Smooth muscle cell (in vitro differentiated cells): ENCODE results near the gene KSR1. TPM values are rescaled to one million over a fixed set of nuclear protein-coding genes. Genes with fewer than 3 reads are reported as not detected.

Source experiments
- DNase-seq: peaks from one replicate; lab custom pipeline; 2025; ENCODE audit not compliant: unreplicated experiment; lab: John Stamatoyannopoulos, UW
- H2AFZ ChIP-seq: fragments of 200-600 bp; sonication (generic); 2 replicates; pipeline ENCODE4 v1.6.0; 2016; ENCODE audit warnings: antibody characterized with exemption, low read depth, mild to moderate bottlenecking
- H3F3A ChIP-seq: fragments of 200-600 bp; sonication (generic); 2 replicates; pipeline ENCODE4 v1.6.0; 2017; ENCODE audit warnings: antibody characterized with exemption, low read depth
- H3K27ac ChIP-seq: fragments of 200-600 bp; sonication (generic); 2 replicates; pipeline ENCODE4 v1.5.1; 2016; ENCODE audit warnings: low read depth, mild to moderate bottlenecking
- H3K27me3 ChIP-seq: fragments of 200-600 bp; sonication (generic); 2 replicates; pipeline ENCODE4 v1.6.1; 2016; ENCODE audit warnings: low read depth, mild to moderate bottlenecking
- H3K36me3 ChIP-seq: fragments of 200-600 bp; sonication (generic); 2 replicates; pipeline ENCODE4 v1.5.1; 2016; ENCODE audit warnings: low read depth
- H3K4me1 ChIP-seq: fragments of 200-600 bp; sonication (generic); 2 replicates; pipeline ENCODE4 v1.5.1; 2016; ENCODE audit warnings: low read depth
- H3K4me2 ChIP-seq: fragments of 200-600 bp; sonication (generic); 2 replicates; pipeline ENCODE4 v1.6.0; 2016; ENCODE audit warnings: mild to moderate bottlenecking
- H3K4me3 ChIP-seq: fragments of 200-600 bp; sonication (generic); 2 replicates; pipeline ENCODE4 v1.5.1; 2016; ENCODE audit warnings: mild to moderate bottlenecking
- H3K79me2 ChIP-seq: fragments of 200-600 bp; sonication (generic); 2 replicates; pipeline ENCODE4 v1.6.0; 2016; ENCODE audit warnings: low read depth, mild to moderate bottlenecking
- H3K9ac ChIP-seq: fragments of 200-600 bp; sonication (generic); 2 replicates; pipeline ENCODE4 v1.6.0; 2016; ENCODE audit warnings: low read depth
- H3K9me3 ChIP-seq: fragments of 200-600 bp; sonication (generic); replicated peaks from 2 replicates; pipeline ENCODE4 v1.5.1; 2016; ENCODE audit warnings: low read depth
- H4K20me1 ChIP-seq: fragments of 200-600 bp; sonication (generic); 2 replicates; pipeline ENCODE4 v1.6.0; 2016; ENCODE audit warnings: low read depth
- CTCF ChIP-seq: fragments of 200-600 bp; sonication (generic); IDR thresholded peaks from 2 replicates; pipeline ENCODE4 v1.5.1; 2017; ENCODE audit warnings: borderline replicate concordance, mild to moderate bottlenecking, antibody characterized with exemption; ENCODE audit not compliant: insufficient read depth, poor library complexity, severe bottlenecking
- WGBS: methylation state at CpG from one replicate; pipeline ENCODE4 v1.1.7; 2016; ENCODE audit warnings: low lambda C conversion rate; 5-methylcytosine and 5-hydroxymethylcytosine counted together
- polyA plus RNA-seq: library from polyadenylated mRNA; unstranded; fragments of >200 nt; fragmentation: Nextera tagmentation; extraction: Ambion mirVana; gene quantifications from 2 replicates; pipeline ENCODE4 v1.2.1, GENCODE V29; 2016
- total RNA-seq: library from RNA; depleted of rRNA; stranded (reverse); fragments of >200 nt; gene quantifications from 2 replicates; pipeline ENCODE4 v1.2.3, GENCODE V29; 2014

The KSR1 gene
- total and polyA plus RNA-seq, 2 experiments from 2014 or later, result 40.4 to 65.1 TPM

DNA sequence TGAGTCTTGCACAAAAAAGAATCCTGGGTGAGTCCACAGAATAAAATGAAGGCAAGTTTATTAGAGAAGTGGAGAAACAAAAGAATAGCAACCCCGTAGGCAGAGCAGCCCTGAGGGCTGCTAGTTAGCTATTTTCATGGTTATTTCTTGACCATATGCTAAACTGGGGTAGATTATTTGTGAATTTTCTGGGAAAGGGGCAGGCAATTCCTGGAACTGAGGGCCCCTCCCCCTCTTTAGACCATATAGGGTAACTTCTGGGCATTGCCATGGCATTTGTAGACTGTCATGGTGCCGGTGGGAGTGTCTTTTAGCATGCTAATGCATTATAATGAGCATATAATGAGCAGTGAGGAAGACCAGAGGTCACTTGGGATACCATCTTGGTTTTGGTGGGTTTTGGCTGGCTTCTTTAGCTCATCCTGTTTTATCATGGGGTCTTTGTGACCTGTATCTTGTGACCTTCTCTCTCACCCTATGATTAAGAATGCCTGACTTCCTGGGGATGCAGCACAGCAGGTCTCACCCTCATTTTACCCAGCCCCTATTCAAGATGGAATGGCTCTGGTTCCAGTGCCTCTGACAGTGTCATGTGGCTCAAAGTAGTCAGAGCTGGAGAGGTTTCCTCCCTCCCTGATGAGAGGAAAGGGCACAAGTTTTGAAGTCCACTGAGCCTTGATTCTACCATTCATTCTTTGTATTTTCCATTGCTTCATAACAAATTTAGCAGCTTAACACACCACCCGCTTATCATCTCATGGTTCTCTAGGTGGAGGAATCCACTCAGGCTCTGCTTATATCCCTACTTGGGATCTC is 119.1 kb downstream of the KSR1 start:
- Histone ChIP-seq H3K4me1 (peaks cover 41% of the 10 kb centered on the region), H3K4me2 (peak overlapping the region; percentile 73), H3K9me3 (no peaks in the 10 kb centered on the region), H3F3A (peaks cover 36% of the 10 kb centered on the region), H3K36me3 (no peaks in the 10 kb centered on the region), H4K20me1 (peaks cover 14% of the 10 kb centered on the region), H3K27ac (peak overlapping the region; percentile 98), H3K27me3 (no peaks in the 10 kb centered on the region), H3K9ac (peak overlapping the region; percentile 46), H2AFZ (no peak overlapping the region), H3K4me3 (no peak overlapping the region), H3K79me2 (peaks cover 59% of the 10 kb centered on the region)
- WGBS, result 80% methylated on average over 3 of the region's 3 CpGs
- TF ChIP-seq CTCF, result no peak
- no peak for DNase-seq

DNA sequence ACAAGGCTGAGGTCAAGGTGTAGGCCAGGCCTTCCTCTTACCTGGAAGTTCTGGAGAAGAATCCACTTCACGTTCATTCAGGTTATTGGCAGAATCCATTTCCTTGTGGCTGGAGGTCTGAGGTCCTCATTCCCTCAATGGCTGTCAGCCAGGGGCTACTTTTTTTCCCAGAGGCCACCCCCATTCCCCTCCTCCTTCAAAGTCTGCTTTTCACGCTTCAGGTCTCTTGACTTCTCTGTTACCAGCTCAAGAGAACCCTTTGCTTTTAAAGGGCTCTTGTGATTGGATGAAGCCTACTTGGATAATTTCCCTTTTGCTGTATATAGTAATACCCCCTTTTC is 119.6 kb downstream of the KSR1 start:
- Histone ChIP-seq H3K9ac (peak overlapping the region; percentile 87), H3K4me2 (peak overlapping the region; percentile 73), H3K27me3 (no peaks in the 10 kb centered on the region), H4K20me1 (peaks cover 9% of the 10 kb centered on the region), H3K79me2 (peaks cover 59% of the 10 kb centered on the region), H3K4me1 (peaks cover 36% of the 10 kb centered on the region), H3K9me3 (no peaks in the 10 kb centered on the region), H2AFZ (no peak overlapping the region), H3F3A (peaks cover 41% of the 10 kb centered on the region), H3K4me3 (no peak overlapping the region), H3K27ac (peak overlapping the region; percentile 98), H3K36me3 (no peaks in the 10 kb centered on the region)
- TF ChIP-seq CTCF, result no peak
- no peak for DNase-seq
- 86% methylated on average over 2 of the region's 2 CpGs for WGBS

GRCh38 chr17:27576477-27577083 is 120.3 kb downstream of the KSR1 start:
- Histone ChIP-seq H3K79me2 (peaks cover 58% of the 10 kb centered on the region), H3K27ac (peak overlapping the region; percentile 98), H3K9ac (peak overlapping the region; percentile 87), H4K20me1 (peaks cover 2% of the 10 kb centered on the region), H3F3A (peaks cover 42% of the 10 kb centered on the region), H3K9me3 (no peaks in the 10 kb centered on the region), H3K4me3 (no peak overlapping the region), H2AFZ (no peak overlapping the region), H3K36me3 (no peaks in the 10 kb centered on the region), H3K4me1 (peaks cover 36% of the 10 kb centered on the region), H3K4me2 (peak overlapping the region; percentile 73), H3K27me3 (no peaks in the 10 kb centered on the region)
- DNase-seq, result no peak
- no peak for TF ChIP-seq CTCF
- 12% methylated on average over 8 of the region's 8 CpGs for WGBS
